ENCODE measurements around the gene CFAP20DC. TPM values are rescaled to one million over a fixed set of nuclear protein-coding genes. Genes with fewer than 3 reads are reported as not detected.
A peak's percentile ranks its signal among the peaks of the same experiment; 100 is the strongest.

CFAP20DC gene
- total and polyA plus RNA-seq, 8 donors = 1.2 to 7.7 (median 5.4) TPM

- Histone ChIP-seq H3K4me1 (no peaks in the 10 kb centered on the region), H3K9me3 (no peaks in the 10 kb centered on the region), H3K4me3 (no peak overlapping the region), H3K27me3 (no peaks in the 10 kb centered on the region), H3K27ac (no peak overlapping the region), H3K36me3 (no peaks in the 10 kb centered on the region)
- ATAC-seq (no peak), DNase-seq (peak in 2 of 4 donors; percentile 6 to 20)
- intact Hi-C loops (cut with DNase I) = no loop called here
- no peak for TF ChIP-seq CTCF (IDR thresholded peaks at IDR 0.05)
Observed at GRCh38 chr3:58963928-58964503, 85.8 kb downstream of the CFAP20DC start.

- Histone ChIP-seq H3K36me3 (no peaks in the 10 kb centered on the region), H3K4me1 (no peaks in the 10 kb centered on the region), H3K27ac (no peak overlapping the region), H3K4me3 (no peak overlapping the region), H3K27me3 (no peaks in the 10 kb centered on the region), H3K9me3 (no peaks in the 10 kb centered on the region)
- intact Hi-C loops (cut with DNase I) = no loop called here
- TF ChIP-seq CTCF (IDR thresholded peaks at IDR 0.05) = no peak
- DNase-seq = no peak
- no peak for ATAC-seq
Observed at GRCh38 chr3:58962816-58963215, 87.0 kb downstream of the CFAP20DC start.

DNA sequence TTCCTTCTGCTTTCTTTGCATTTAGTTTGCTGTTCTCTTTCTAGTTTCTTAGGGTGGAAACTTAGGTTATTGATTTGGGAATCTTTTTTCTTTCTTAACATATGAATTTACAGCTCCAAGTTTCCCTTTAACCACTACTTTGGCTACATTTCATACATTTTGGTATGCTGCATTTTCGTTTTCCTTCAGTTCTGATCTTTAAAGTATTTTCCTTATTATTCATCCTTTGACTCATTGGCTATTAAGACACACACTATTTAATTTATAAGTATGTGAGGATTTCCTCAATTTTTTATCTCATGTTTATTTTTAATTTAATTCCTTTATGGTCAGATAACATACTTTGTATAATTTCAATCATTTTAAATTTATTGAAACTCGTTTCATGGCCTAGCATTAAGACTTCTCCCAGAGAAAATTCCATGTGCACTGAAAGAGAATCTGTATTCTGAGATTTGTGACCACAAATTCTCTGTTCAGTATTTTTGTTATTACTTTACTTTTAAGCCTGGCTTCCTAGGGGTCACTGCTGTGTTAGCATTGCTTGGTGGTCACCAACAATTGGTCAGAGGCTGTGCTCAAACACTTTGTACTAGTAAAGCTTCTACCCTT, 87.7 kb downstream of the CFAP20DC start:
- intact Hi-C loops (cut with DNase I) = no loop called here
- Histone ChIP-seq H3K9me3 (no peaks in the 10 kb centered on the region), H3K27ac (no peak overlapping the region), H3K4me3 (no peak overlapping the region), H3K27me3 (no peaks in the 10 kb centered on the region), H3K4me1 (no peaks in the 10 kb centered on the region), H3K36me3 (no peaks in the 10 kb centered on the region)
- no peak for TF ChIP-seq CTCF (IDR thresholded peaks at IDR 0.05)
- ATAC-seq (no peak), DNase-seq (no peak)

DNA sequence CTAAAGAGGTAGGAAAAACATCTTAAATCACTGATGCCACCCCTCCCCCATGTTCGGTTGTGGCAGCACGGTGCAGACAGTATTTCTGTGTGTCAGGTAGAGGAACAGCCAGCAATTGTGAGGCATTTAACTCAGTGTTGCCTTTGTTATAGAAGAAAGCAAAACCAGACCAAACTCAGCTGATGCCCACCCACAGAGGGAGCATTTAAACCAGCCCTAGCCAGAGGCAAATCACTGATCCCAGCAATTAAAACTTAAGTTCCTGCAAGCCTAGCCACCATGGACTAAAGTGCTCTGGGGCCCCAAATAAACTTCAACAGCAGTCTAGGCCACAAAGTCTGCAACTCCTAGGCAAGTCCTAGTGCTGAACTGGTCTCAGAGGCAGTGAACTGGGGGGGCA, 94.5 kb downstream of the CFAP20DC start:
- no peak overlapping the region for H3K4me3 ChIP-seq
- DNase-seq (no peak), ATAC-seq (no peak)
- no peaks in the 10 kb centered on the region for H3K36me3 ChIP-seq
- intact Hi-C loops (cut with DNase I) = no loop called here
- H3K27me3 ChIP-seq = no peaks in the 10 kb centered on the region
- no peaks in the 10 kb centered on the region for H3K9me3 ChIP-seq
- H3K4me1 ChIP-seq = no peaks in the 10 kb centered on the region
- no peak overlapping the region for H3K27ac ChIP-seq
- TF ChIP-seq CTCF (IDR thresholded peaks at IDR 0.05) = no peak

- no peak for DNase-seq
- TF ChIP-seq CTCF (IDR thresholded peaks at IDR 0.05) = no peak
- H3K27ac ChIP-seq = no peak overlapping the region
- no peaks in the 10 kb centered on the region for H3K9me3 ChIP-seq
- H3K36me3 ChIP-seq = no peaks in the 10 kb centered on the region
- no peaks in the 10 kb centered on the region for H3K4me1 ChIP-seq
- intact Hi-C loops (cut with DNase I) = no loop called here
- no peak overlapping the region for H3K4me3 ChIP-seq
- H3K27me3 ChIP-seq = no peaks in the 10 kb centered on the region
- no peak for ATAC-seq
Observed at GRCh38 chr3:58953288-58953687, 96.5 kb downstream of the CFAP20DC start.

Data from left lung (tissue), 10 donors.